Thymus (tissue), 11 donors: ENCODE results near the gene FOXO3. TPM values are rescaled to one million over a fixed set of nuclear protein-coding genes. Genes with fewer than 3 reads are reported as not detected.

ENCODE experiments used
- DNase-seq, 9 donors: peaks; one replicate each; pipeline ENCODE4 v3.0.0-alpha.2; 2013; ENCODE audit warnings: low spot score in 9 of 9, low read depth in 6 of 9, missing footprints in 1 of 9
- H3K27ac ChIP-seq, 2 donors: one replicate each; pipeline ENCODE4 v1.5.1; 2013; ENCODE audit warnings: control low read depth in 1 of 2, low read depth in 1 of 2, low read length in 1 of 2, mild to moderate bottlenecking in 1 of 2, moderate library complexity in 1 of 2
- H3K27me3 ChIP-seq, 2 donors: one replicate each; pipeline ENCODE4 v1.5.1; 2013; ENCODE audit warnings: low read length in 1 of 2; ENCODE audit not compliant: control insufficient read depth in 2 of 2, insufficient read depth in 1 of 2
- H3K36me3 ChIP-seq, 2 donors: one replicate each; pipeline ENCODE4 v1.5.1; 2013; ENCODE audit warnings: low read length in 1 of 2, mild to moderate bottlenecking in 1 of 2, moderate library complexity in 1 of 2; ENCODE audit not compliant: control insufficient read depth in 2 of 2, insufficient read depth in 2 of 2
- H3K4me1 ChIP-seq, 2 donors: one replicate each; pipeline ENCODE4 v1.5.1; 2013; ENCODE audit warnings: low read length in 2 of 2; ENCODE audit not compliant: control insufficient read depth in 2 of 2, insufficient read depth in 2 of 2
- H3K4me3 ChIP-seq, 2 donors: one replicate each; pipeline ENCODE4 v1.5.1; 2013; ENCODE audit warnings: low read length in 2 of 2, control low read depth in 1 of 2, mild to moderate bottlenecking in 1 of 2
- H3K9me3 ChIP-seq, 2 donors: one replicate each; pipeline ENCODE4 v1.5.1; 2013; ENCODE audit warnings: low read length in 1 of 2, mild to moderate bottlenecking in 1 of 2; ENCODE audit not compliant: control insufficient read depth in 2 of 2, insufficient read depth in 1 of 2
- WGBS: extraction: QIAGEN DNeasy Blood & Tissue Kit; methylation state at CpG from one replicate; pipeline ENCODE4 v1.1.7; 2013; 5-methylcytosine and 5-hydroxymethylcytosine counted together
- polyA plus RNA-seq: library from polyadenylated mRNA; stranded (reverse); fragments of 200-250 nt; gene quantifications from one replicate; pipeline ENCODE4 v1.2.3, GENCODE V29; 2013
- total RNA-seq: library from RNA; stranded (reverse); fragments of 120-200 nt; gene quantifications from one replicate; pipeline ENCODE4 v1.2.4, GENCODE V29; 2013
- donor health status: healthy.

The FOXO3 gene
- total and polyA plus RNA-seq, 2 donors = 11.2 to 33.6 TPM

DNA sequence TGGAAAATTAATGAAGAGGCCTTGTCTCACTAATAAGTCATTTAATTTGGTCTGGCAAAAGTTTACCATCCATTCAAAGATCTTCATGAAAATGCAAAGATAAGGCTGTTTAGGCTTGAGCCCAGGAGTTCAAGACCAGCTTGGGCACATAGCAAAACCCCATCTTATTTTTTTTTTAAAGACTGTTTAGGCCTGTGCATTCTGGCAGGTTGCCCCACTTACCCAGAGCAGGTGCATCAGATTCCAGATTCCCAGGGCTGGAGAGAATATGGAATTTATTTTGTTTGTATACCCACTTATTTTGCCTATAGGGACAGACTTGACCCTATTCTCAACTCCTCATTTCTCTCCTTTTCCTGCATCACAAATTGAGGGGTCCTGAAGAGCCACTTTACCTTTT lies 5.7 kb downstream of the FOXO3 start:
- DNase-seq = no peak
- Histone ChIP-seq H3K4me3 (no peak overlapping the region), H3K27me3 (peaks cover 0 to 8% of the 10 kb centered on the region in 2 donors), H3K36me3 (peaks cover 25 to 34% of the 10 kb centered on the region in 2 donors), H3K27ac (peak overlapping the region in 1 of 2 donors; percentile 52), H3K4me1 (peaks cover 30 to 40% of the 10 kb centered on the region in 2 donors), H3K9me3 (no peaks in the 10 kb centered on the region)

DNA sequence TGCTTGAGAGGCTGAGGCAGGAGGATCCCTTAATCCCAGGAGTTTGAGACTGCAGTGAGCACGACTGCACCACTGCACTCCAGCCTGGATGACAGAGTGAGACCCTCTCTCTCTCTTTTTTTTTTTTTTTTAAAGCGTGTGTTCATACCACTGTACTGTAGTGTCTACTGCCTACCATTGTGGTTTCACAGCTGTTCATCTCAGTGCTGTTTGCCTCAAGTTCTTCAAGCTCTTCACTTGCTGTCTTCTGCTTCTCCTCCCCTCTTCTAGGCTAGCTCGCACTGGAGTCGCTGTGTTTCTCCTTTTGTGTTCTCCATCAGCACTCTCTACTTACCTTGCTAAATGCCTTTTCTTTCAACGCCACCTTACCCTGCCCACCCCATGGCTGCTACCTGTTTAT lies 7.4 kb downstream of the FOXO3 start:
- H3K4me1 ChIP-seq = peaks cover 26 to 27% of the 10 kb centered on the region in 2 donors
- WGBS = 49% methylated on average over 5 of the region's 5 CpGs
- DNase-seq = peak in 4 of 9 donors; percentile 67 to 86 (median 70)
- peak overlapping the region in 1 of 2 donors; percentile 27 for H3K27ac ChIP-seq
- peaks cover 18 to 38% of the 10 kb centered on the region in 2 donors for H3K36me3 ChIP-seq
- no peak overlapping the region for H3K4me3 ChIP-seq
- no peaks in the 10 kb centered on the region for H3K27me3 ChIP-seq
- H3K9me3 ChIP-seq = no peaks in the 10 kb centered on the region

GRCh38 chr6:108568551-108569305 lies 8.0 kb downstream of the FOXO3 start:
- Histone ChIP-seq H3K9me3 (no peaks in the 10 kb centered on the region), H3K27ac (peak overlapping the region; percentile 27 to 31), H3K4me1 (peaks cover 26 to 27% of the 10 kb centered on the region in 2 donors), H3K27me3 (no peaks in the 10 kb centered on the region), H3K36me3 (peaks cover 22 to 38% of the 10 kb centered on the region in 2 donors), H3K4me3 (no peak overlapping the region)
- no peak for DNase-seq
- WGBS = 93% methylated on average over 3 of the region's 3 CpGs

DNA sequence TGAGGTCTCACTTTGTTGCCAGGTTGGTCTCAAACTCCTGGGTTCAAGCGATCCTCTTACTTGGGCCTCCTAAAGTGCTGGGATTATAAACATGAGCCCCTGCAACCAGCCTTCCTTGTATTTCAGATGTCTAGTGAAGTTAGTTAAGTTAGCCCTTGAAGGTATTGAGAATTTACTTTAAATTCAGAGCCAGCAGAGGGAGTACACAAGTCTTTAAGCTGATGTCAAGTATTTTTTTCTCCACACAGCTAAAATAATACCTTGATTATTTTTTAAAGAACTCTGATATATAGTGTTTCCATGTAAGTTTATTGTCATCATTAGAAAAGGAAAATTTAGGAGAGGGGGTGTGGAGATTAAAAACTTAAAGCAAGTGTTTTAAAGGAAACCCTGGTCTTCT lies 9.8 kb downstream of the FOXO3 start:
- 100% methylated on average over 1 of the region's 1 CpG for WGBS

GRCh38 chr6:108574457-108575141 lies 13.9 kb downstream of the FOXO3 start:
- Histone ChIP-seq H3K4me1 (peaks cover 2 to 4% of the 10 kb centered on the region in 2 donors), H3K27ac (no peak overlapping the region), H3K27me3 (no peaks in the 10 kb centered on the region), H3K36me3 (peaks cover 12 to 31% of the 10 kb centered on the region in 2 donors), H3K4me3 (no peak overlapping the region), H3K9me3 (no peaks in the 10 kb centered on the region)
- 91% methylated on average over 4 of the region's 4 CpGs for WGBS
- no peak for DNase-seq

More for the DNA sequence above, 9.8 kb downstream of the FOXO3 start:
- Histone ChIP-seq H3K27ac (no peak overlapping the region), H3K27me3 (no peaks in the 10 kb centered on the region), H3K4me1 (peaks cover 16 to 18% of the 10 kb centered on the region in 2 donors), H3K9me3 (no peaks in the 10 kb centered on the region), H3K36me3 (peaks cover 22 to 38% of the 10 kb centered on the region in 2 donors), H3K4me3 (no peak overlapping the region)
- DNase-seq = no peak

GRCh38 chr6:108575905-108576494 lies 15.3 kb downstream of the FOXO3 start:
- no peak for DNase-seq
- H3K4me3 ChIP-seq = no peak overlapping the region
- H3K36me3 ChIP-seq = peaks cover 10 to 19% of the 10 kb centered on the region in 2 donors
- peaks cover 6 to 8% of the 10 kb centered on the region in 2 donors for H3K4me1 ChIP-seq
- H3K27ac ChIP-seq = no peak overlapping the region
- H3K9me3 ChIP-seq = no peaks in the 10 kb centered on the region
- H3K27me3 ChIP-seq = no peaks in the 10 kb centered on the region
- WGBS = 100% methylated on average over 2 of the region's 2 CpGs

DNA sequence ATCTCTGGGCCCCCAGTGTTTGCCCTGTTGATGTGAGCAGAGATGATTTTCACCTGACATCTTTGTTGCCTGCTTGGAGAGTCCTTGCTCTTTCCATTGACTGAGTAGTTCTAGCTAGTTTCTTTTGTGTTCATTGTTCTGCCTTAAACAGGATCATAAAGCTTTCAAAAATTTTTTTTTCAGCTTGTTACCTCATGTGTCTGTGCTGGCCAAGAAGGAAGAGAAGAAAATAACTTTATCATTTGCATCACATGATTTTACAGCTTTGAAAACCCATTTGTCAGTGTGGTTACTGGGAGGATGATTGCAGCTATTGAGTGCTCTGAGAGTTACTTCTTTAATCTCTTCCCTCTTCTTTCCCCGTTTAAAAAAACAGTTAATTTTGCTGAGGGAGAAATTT lies 16.0 kb downstream of the FOXO3 start:
- H3K9me3 ChIP-seq = no peaks in the 10 kb centered on the region
- H3K4me3 ChIP-seq = no peak overlapping the region
- no peak overlapping the region for H3K27ac ChIP-seq
- no peak for DNase-seq
- peaks cover 7 to 12% of the 10 kb centered on the region in 2 donors for H3K36me3 ChIP-seq
- peaks cover 12 to 13% of the 10 kb centered on the region in 2 donors for H3K4me1 ChIP-seq
- WGBS = 0% methylated on average over 1 of the region's 1 CpG
- H3K27me3 ChIP-seq = no peaks in the 10 kb centered on the region

- DNase-seq = no peak
- Histone ChIP-seq H3K4me1 (peaks cover 16 to 18% of the 10 kb centered on the region in 2 donors), H3K9me3 (no peaks in the 10 kb centered on the region), H3K36me3 (peaks cover 6% of the 10 kb centered on the region in 2 donors), H3K4me3 (no peak overlapping the region), H3K27me3 (no peaks in the 10 kb centered on the region), H3K27ac (no peak overlapping the region)
- WGBS = 98% methylated on average over 4 of the region's 4 CpGs
These were observed 17.4 kb downstream of the FOXO3 start for GRCh38 chr6:108578166-108578565.
